ENCODE measurements around the gene RAB11FIP3. TPM values are rescaled to one million over a fixed set of nuclear protein-coding genes. Genes with fewer than 3 reads are reported as not detected.

RAB11FIP3 gene
- total and polyA plus RNA-seq, 4 donors: 22.0 to 68.8 (median 61.9) TPM

- intact Hi-C loops (cut with DNase I): no loop called here
- 3 to 4% methylated on average over 12 to 13 of the region's 13 CpGs for WGBS, 2 donors
- H3K4me3 ChIP-seq (ENCODE audit: low read length in 2 of 2): peak overlapping the region; percentile 93 to 96
Observed at GRCh38 chr16:426906-427249, 1.4 kb downstream of the RAB11FIP3 start.

GRCh38 chr16:427250-427649 lies 1.8 kb downstream of the RAB11FIP3 start:
- no peaks in the 10 kb centered on the region for H3K4me1 ChIP-seq (ENCODE audit: control insufficient read depth in 1 of 2, insufficient read depth in 2 of 2, low read length in 2 of 2)
- DNase-seq (no peak), ATAC-seq (ENCODE audit: low FRiP score) (no peak)
- intact Hi-C loops (cut with DNase I): no loop called here
- no peaks in the 10 kb centered on the region for H3K27me3 ChIP-seq (ENCODE audit: control insufficient read depth in 1 of 2, insufficient read depth in 2 of 2, low read length in 1 of 2)
- H3K27ac ChIP-seq (ENCODE audit: low read depth in 1 of 2, low read length in 2 of 2): no peak overlapping the region
- H3K4me3 ChIP-seq (ENCODE audit: low read length in 2 of 2): peak overlapping the region; percentile 93 to 96
- 21 to 23% methylated on average over 10 of the region's 10 CpGs for WGBS, 2 donors
- H3K9me3 ChIP-seq (ENCODE audit: control insufficient read depth, low read length): no peaks in the 10 kb centered on the region
- peaks cover 0 to 2% of the 10 kb centered on the region in 2 donors for H3K36me3 ChIP-seq (ENCODE audit: control insufficient read depth in 1 of 2, insufficient read depth in 2 of 2, low read length in 1 of 2)

More at GRCh38 chr16:426906-427249, 1.4 kb downstream of the RAB11FIP3 start:
- no peaks in the 10 kb centered on the region for H3K4me1 ChIP-seq (ENCODE audit: control insufficient read depth in 1 of 2, insufficient read depth in 2 of 2, low read length in 2 of 2)
- H3K9me3 ChIP-seq (ENCODE audit: control insufficient read depth, low read length): no peaks in the 10 kb centered on the region
- ATAC-seq (ENCODE audit: low FRiP score) (no peak), DNase-seq (no peak)
- H3K27ac ChIP-seq (ENCODE audit: low read depth in 1 of 2, low read length in 2 of 2): no peak overlapping the region
- H3K36me3 ChIP-seq (ENCODE audit: control insufficient read depth in 1 of 2, insufficient read depth in 2 of 2, low read length in 1 of 2): peaks cover 0 to 2% of the 10 kb centered on the region in 2 donors
- H3K27me3 ChIP-seq (ENCODE audit: control insufficient read depth in 1 of 2, insufficient read depth in 2 of 2, low read length in 1 of 2): no peaks in the 10 kb centered on the region

GRCh38 chr16:430904-431303 lies 5.5 kb downstream of the RAB11FIP3 start:
- no peak overlapping the region for H3K27ac ChIP-seq (ENCODE audit: low read depth in 1 of 2, low read length in 2 of 2)
- ATAC-seq (ENCODE audit: low FRiP score) (no peak), DNase-seq (no peak)
- H3K4me1 ChIP-seq (ENCODE audit: control insufficient read depth in 1 of 2, insufficient read depth in 2 of 2, low read length in 2 of 2): no peaks in the 10 kb centered on the region
- H3K9me3 ChIP-seq (ENCODE audit: control insufficient read depth, low read length): no peaks in the 10 kb centered on the region
- 94% methylated on average over 7 of the region's 7 CpGs for WGBS, 2 donors
- intact Hi-C loops (cut with DNase I): no loop called here
- H3K4me3 ChIP-seq (ENCODE audit: low read length in 2 of 2): no peak overlapping the region
- no peaks in the 10 kb centered on the region for H3K27me3 ChIP-seq (ENCODE audit: control insufficient read depth in 1 of 2, insufficient read depth in 2 of 2, low read length in 1 of 2)
- H3K36me3 ChIP-seq (ENCODE audit: control insufficient read depth in 1 of 2, insufficient read depth in 2 of 2, low read length in 1 of 2): peaks cover 0 to 2% of the 10 kb centered on the region in 2 donors

GRCh38 chr16:440627-441026 lies 15.2 kb downstream of the RAB11FIP3 start:
- no peak overlapping the region for H3K27ac ChIP-seq (ENCODE audit: low read depth in 1 of 2, low read length in 2 of 2)
- intact Hi-C loops (cut with DNase I): no loop called here
- ATAC-seq (ENCODE audit: low FRiP score): no peak

GRCh38 chr16:441447-441846 lies 16.0 kb downstream of the RAB11FIP3 start:
- ATAC-seq (ENCODE audit: low FRiP score): no peak
- Histone ChIP-seq H3K36me3 (ENCODE audit: control insufficient read depth in 1 of 2, insufficient read depth in 2 of 2, low read length in 1 of 2) (no peaks in the 10 kb centered on the region), H3K27ac (ENCODE audit: low read depth in 1 of 2, low read length in 2 of 2) (no peak overlapping the region), H3K4me1 (ENCODE audit: control insufficient read depth in 1 of 2, insufficient read depth in 2 of 2, low read length in 2 of 2) (no peaks in the 10 kb centered on the region), H3K27me3 (ENCODE audit: control insufficient read depth in 1 of 2, insufficient read depth in 2 of 2, low read length in 1 of 2) (no peaks in the 10 kb centered on the region), H3K4me3 (ENCODE audit: low read length in 2 of 2) (no peak overlapping the region), H3K9me3 (ENCODE audit: control insufficient read depth, low read length) (no peaks in the 10 kb centered on the region)
- intact Hi-C loops (cut with DNase I): no loop called here
- WGBS, 2 donors: 94 to 97% methylated on average over 6 of the region's 6 CpGs
- no peak for DNase-seq

More at GRCh38 chr16:440627-441026, 15.2 kb downstream of the RAB11FIP3 start:
- no peak for DNase-seq
- no peaks in the 10 kb centered on the region for H3K9me3 ChIP-seq (ENCODE audit: control insufficient read depth, low read length)
- H3K4me3 ChIP-seq (ENCODE audit: low read length in 2 of 2): no peak overlapping the region
- no peaks in the 10 kb centered on the region for H3K36me3 ChIP-seq (ENCODE audit: control insufficient read depth in 1 of 2, insufficient read depth in 2 of 2, low read length in 1 of 2)
- 92% methylated on average over 6 of the region's 6 CpGs for WGBS, 2 donors
- no peaks in the 10 kb centered on the region for H3K27me3 ChIP-seq (ENCODE audit: control insufficient read depth in 1 of 2, insufficient read depth in 2 of 2, low read length in 1 of 2)
- H3K4me1 ChIP-seq (ENCODE audit: control insufficient read depth in 1 of 2, insufficient read depth in 2 of 2, low read length in 2 of 2): no peaks in the 10 kb centered on the region

- intact Hi-C loops (cut with DNase I): no loop called here
- H3K4me3 ChIP-seq (ENCODE audit: low read length in 2 of 2): no peak overlapping the region
- no peaks in the 10 kb centered on the region for H3K9me3 ChIP-seq (ENCODE audit: control insufficient read depth, low read length)
- 42 to 53% methylated on average over 6 of the region's 6 CpGs for WGBS, 2 donors
- ATAC-seq (ENCODE audit: low FRiP score): no peak
- no peaks in the 10 kb centered on the region for H3K36me3 ChIP-seq (ENCODE audit: control insufficient read depth in 1 of 2, insufficient read depth in 2 of 2, low read length in 1 of 2)
- DNase-seq: no peak
- H3K27me3 ChIP-seq (ENCODE audit: control insufficient read depth in 1 of 2, insufficient read depth in 2 of 2, low read length in 1 of 2): no peaks in the 10 kb centered on the region
- no peaks in the 10 kb centered on the region for H3K4me1 ChIP-seq (ENCODE audit: control insufficient read depth in 1 of 2, insufficient read depth in 2 of 2, low read length in 2 of 2)
- no peak overlapping the region for H3K27ac ChIP-seq (ENCODE audit: low read depth in 1 of 2, low read length in 2 of 2)
Observed at GRCh38 chr16:442976-443375, 17.5 kb downstream of the RAB11FIP3 start.

GRCh38 chr16:444027-444426 lies 18.6 kb downstream of the RAB11FIP3 start:
- WGBS, 2 donors: 91 to 93% methylated on average over 10 of the region's 10 CpGs
- Histone ChIP-seq H3K4me3 (ENCODE audit: low read length in 2 of 2) (no peak overlapping the region), H3K27me3 (ENCODE audit: control insufficient read depth in 1 of 2, insufficient read depth in 2 of 2, low read length in 1 of 2) (no peaks in the 10 kb centered on the region), H3K27ac (ENCODE audit: low read depth in 1 of 2, low read length in 2 of 2) (no peak overlapping the region), H3K4me1 (ENCODE audit: control insufficient read depth in 1 of 2, insufficient read depth in 2 of 2, low read length in 2 of 2) (no peaks in the 10 kb centered on the region), H3K9me3 (ENCODE audit: control insufficient read depth, low read length) (no peaks in the 10 kb centered on the region), H3K36me3 (ENCODE audit: control insufficient read depth in 1 of 2, insufficient read depth in 2 of 2, low read length in 1 of 2) (no peaks in the 10 kb centered on the region)
- DNase-seq (no peak), ATAC-seq (ENCODE audit: low FRiP score) (no peak)
- intact Hi-C loops (cut with DNase I): no loop called here

GRCh38 chr16:445566-445965 lies 20.1 kb downstream of the RAB11FIP3 start:
- intact Hi-C loops (cut with DNase I): no loop called here
- no peaks in the 10 kb centered on the region for H3K36me3 ChIP-seq (ENCODE audit: control insufficient read depth in 1 of 2, insufficient read depth in 2 of 2, low read length in 1 of 2)
- ATAC-seq (ENCODE audit: low FRiP score) (no peak), DNase-seq (no peak)
- H3K9me3 ChIP-seq (ENCODE audit: control insufficient read depth, low read length): no peaks in the 10 kb centered on the region
- no peak overlapping the region for H3K27ac ChIP-seq (ENCODE audit: low read depth in 1 of 2, low read length in 2 of 2)
- H3K4me1 ChIP-seq (ENCODE audit: control insufficient read depth in 1 of 2, insufficient read depth in 2 of 2, low read length in 2 of 2): no peaks in the 10 kb centered on the region
- H3K27me3 ChIP-seq (ENCODE audit: control insufficient read depth in 1 of 2, insufficient read depth in 2 of 2, low read length in 1 of 2): no peaks in the 10 kb centered on the region
- H3K4me3 ChIP-seq (ENCODE audit: low read length in 2 of 2): no peak overlapping the region
- WGBS, 2 donors: 83 to 87% methylated on average over 4 of the region's 4 CpGs

GRCh38 chr16:450385-450784 lies 24.9 kb downstream of the RAB11FIP3 start:
- no peaks in the 10 kb centered on the region for H3K36me3 ChIP-seq (ENCODE audit: control insufficient read depth in 1 of 2, insufficient read depth in 2 of 2, low read length in 1 of 2)
- H3K9me3 ChIP-seq (ENCODE audit: control insufficient read depth, low read length): no peaks in the 10 kb centered on the region
- H3K4me1 ChIP-seq (ENCODE audit: control insufficient read depth in 1 of 2, insufficient read depth in 2 of 2, low read length in 2 of 2): no peaks in the 10 kb centered on the region
- H3K27me3 ChIP-seq (ENCODE audit: control insufficient read depth in 1 of 2, insufficient read depth in 2 of 2, low read length in 1 of 2): no peaks in the 10 kb centered on the region
- no peak overlapping the region for H3K4me3 ChIP-seq (ENCODE audit: low read length in 2 of 2)
- 87 to 89% methylated on average over 8 of the region's 8 CpGs for WGBS, 2 donors
- intact Hi-C loops (cut with DNase I): no loop called here
- ATAC-seq (ENCODE audit: low FRiP score) (no peak), DNase-seq (no peak)
- H3K27ac ChIP-seq (ENCODE audit: low read depth in 1 of 2, low read length in 2 of 2): no peak overlapping the region

All from aorta (tissue), 5 donors.